Astrocyte (in vitro differentiated cells and primary cell): ENCODE results near the gene THNSL1. TPM values are rescaled to one million over a fixed set of nuclear protein-coding genes. Genes with fewer than 3 reads are reported as not detected.
A peak's percentile ranks its signal among the peaks of the same experiment; 100 is the strongest.
"Not testable (repeated sequence)": the region's sequence is repeated elsewhere in the genome, so short reads cannot be mapped to it uniquely, and the experiment has no call there.

ENCODE experiments used
- DNase-seq: peaks from one replicate; pipeline ENCODE4 v3.0.0-alpha.2; 2010; ENCODE audit warnings: low read depth
- FAIRE-seq: peaks from 2 replicates; lab custom pipeline; 2011; peaks lifted over from hg19 to GRCh38; lab: Jason Lieb, UNC
- H2AFZ ChIP-seq: 2 replicates; pipeline ENCODE4 v1.6.0; 2012; ENCODE audit warnings: low read depth, low read length, inconsistent platforms
- H3K27ac ChIP-seq: 2 replicates; pipeline ENCODE4 v1.5.1; 2011; ENCODE audit warnings: low read depth, low read length, inconsistent platforms
- H3K27me3 ChIP-seq: 2 replicates; pipeline ENCODE4 v1.6.0; 2011; ENCODE audit warnings: low read length, inconsistent platforms; ENCODE audit not compliant: insufficient read depth
- H3K36me3 ChIP-seq: 2 replicates; pipeline ENCODE4 v1.5.1; 2011; ENCODE audit warnings: low read length, inconsistent platforms; ENCODE audit not compliant: insufficient read depth
- H3K4me1 ChIP-seq: 2 replicates; pipeline ENCODE4 v1.5.1; 2011; ENCODE audit warnings: low read length, inconsistent platforms; ENCODE audit not compliant: insufficient read depth
- H3K4me2 ChIP-seq: 2 replicates; pipeline ENCODE4 v1.6.0; 2012; ENCODE audit warnings: low read length, inconsistent platforms
- H3K4me3 ChIP-seq: 2 replicates; pipeline ENCODE4 v1.5.1; 2011; ENCODE audit warnings: low read depth, mild to moderate bottlenecking, low read length, inconsistent platforms; ENCODE audit not compliant: insufficient read depth
- H3K79me2 ChIP-seq: 2 replicates; pipeline ENCODE4 v1.6.0; 2012; ENCODE audit warnings: mild to moderate bottlenecking, low read length, inconsistent platforms; ENCODE audit not compliant: insufficient read depth
- H3K9ac ChIP-seq: 2 replicates; pipeline ENCODE4 v1.6.0; 2012; ENCODE audit warnings: mild to moderate bottlenecking, low read length, inconsistent platforms
- H3K9me3 ChIP-seq: 2 replicates; pipeline ENCODE4 v1.5.1; 2012; ENCODE audit warnings: low read depth, mild to moderate bottlenecking, low read length, inconsistent platforms; ENCODE audit not compliant: insufficient read depth
- H4K20me1 ChIP-seq: 2 replicates; pipeline ENCODE4 v1.6.0; 2012; ENCODE audit warnings: low read length, inconsistent platforms; ENCODE audit not compliant: insufficient read depth
- H3K27ac Mint-ChIP-seq: one replicate; pipeline ENCODE4 v1.8.0; 2021; ENCODE audit warnings: mild to moderate bottlenecking, mixed read lengths; ENCODE audit not compliant: unreplicated experiment
- H3K27me3 Mint-ChIP-seq: one replicate; pipeline ENCODE4 v1.8.0; 2021; ENCODE audit warnings: low read depth, mixed read lengths; ENCODE audit not compliant: unreplicated experiment
- H3K36me3 Mint-ChIP-seq: one replicate; pipeline ENCODE4 v1.8.0; 2021; ENCODE audit warnings: low read depth, mixed read lengths; ENCODE audit not compliant: unreplicated experiment
- H3K4me1 Mint-ChIP-seq: one replicate; pipeline ENCODE4 v1.8.0; 2021; ENCODE audit warnings: low read depth, mixed read lengths; ENCODE audit not compliant: unreplicated experiment
- H3K4me3 Mint-ChIP-seq: one replicate; pipeline ENCODE4 v1.8.0; 2021; ENCODE audit warnings: mild to moderate bottlenecking, moderate library complexity, mixed read lengths; ENCODE audit not compliant: unreplicated experiment
- H3K9me3 Mint-ChIP-seq: one replicate; pipeline ENCODE4 v1.8.0; 2021; ENCODE audit warnings: mild to moderate bottlenecking, mixed read lengths; ENCODE audit not compliant: unreplicated experiment
- EZH2 ChIP-seq: IDR thresholded peaks from 2 replicates; pipeline ENCODE4 v1.6.1; 2012; ENCODE audit warnings: mild to moderate bottlenecking, low read length, inconsistent platforms; ENCODE audit not compliant: insufficient read depth
- total RNA-seq: library from RNA; stranded (reverse); gene quantifications from 2 replicates; pipeline ENCODE4 v1.2.1, GENCODE V29; 2021
- TF ChIP-seq, protein P1 (sequence below): IDR thresholded peaks from 2 replicates; pipeline ENCODE4 v1.5.1; 2011; ENCODE audit warnings: low read depth, mild to moderate bottlenecking, inconsistent platforms, low read length, moderate library complexity; ENCODE audit not compliant: insufficient read depth

Gene THNSL1
- total RNA-seq, 1 donor from 2014 or later: 2.7 TPM

DNA sequence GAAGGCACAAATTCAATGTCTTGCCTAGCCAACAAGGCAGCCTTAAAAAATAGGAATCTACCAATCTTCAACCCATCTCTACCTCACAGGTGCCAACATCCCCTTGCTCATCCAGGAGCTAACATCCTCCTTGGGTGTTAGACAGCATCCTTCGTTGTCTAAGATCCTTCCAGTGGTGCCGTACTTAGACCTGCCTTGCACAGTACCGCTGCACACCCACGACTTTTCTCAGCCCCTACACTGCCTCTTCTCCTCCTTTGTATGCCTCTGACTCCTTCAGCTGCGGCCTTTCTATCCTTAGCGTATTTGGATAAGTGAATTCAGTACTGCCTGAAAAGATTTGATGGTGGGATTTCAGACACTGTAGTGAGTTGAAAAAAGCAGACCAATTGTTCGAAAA is 48.1 kb upstream of the THNSL1 start:
- H3K9me3 Mint-ChIP-seq: peaks cover 3% of the 10 kb centered on the region
- TF ChIP-seq, protein P1, sequence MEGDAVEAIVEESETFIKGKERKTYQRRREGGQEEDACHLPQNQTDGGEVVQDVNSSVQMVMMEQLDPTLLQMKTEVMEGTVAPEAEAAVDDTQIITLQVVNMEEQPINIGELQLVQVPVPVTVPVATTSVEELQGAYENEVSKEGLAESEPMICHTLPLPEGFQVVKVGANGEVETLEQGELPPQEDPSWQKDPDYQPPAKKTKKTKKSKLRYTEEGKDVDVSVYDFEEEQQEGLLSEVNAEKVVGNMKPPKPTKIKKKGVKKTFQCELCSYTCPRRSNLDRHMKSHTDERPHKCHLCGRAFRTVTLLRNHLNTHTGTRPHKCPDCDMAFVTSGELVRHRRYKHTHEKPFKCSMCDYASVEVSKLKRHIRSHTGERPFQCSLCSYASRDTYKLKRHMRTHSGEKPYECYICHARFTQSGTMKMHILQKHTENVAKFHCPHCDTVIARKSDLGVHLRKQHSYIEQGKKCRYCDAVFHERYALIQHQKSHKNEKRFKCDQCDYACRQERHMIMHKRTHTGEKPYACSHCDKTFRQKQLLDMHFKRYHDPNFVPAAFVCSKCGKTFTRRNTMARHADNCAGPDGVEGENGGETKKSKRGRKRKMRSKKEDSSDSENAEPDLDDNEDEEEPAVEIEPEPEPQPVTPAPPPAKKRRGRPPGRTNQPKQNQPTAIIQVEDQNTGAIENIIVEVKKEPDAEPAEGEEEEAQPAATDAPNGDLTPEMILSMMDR: no peak
- no peak for TF ChIP-seq EZH2
- H3K79me2 ChIP-seq: no peaks in the 10 kb centered on the region
- no peak overlapping the region for H2AFZ ChIP-seq
- peaks cover 2% of the 10 kb centered on the region for H3K4me1 Mint-ChIP-seq
- FAIRE-seq (no peak), DNase-seq (no peak)
- H3K27me3 ChIP-seq: no peaks in the 10 kb centered on the region
- no peak overlapping the region for H3K4me2 ChIP-seq
- H3K4me1 ChIP-seq: no peaks in the 10 kb centered on the region
- no peak overlapping the region for H3K27ac ChIP-seq
- no peaks in the 10 kb centered on the region for H4K20me1 ChIP-seq
- no peak overlapping the region for H3K27ac Mint-ChIP-seq
- no peaks in the 10 kb centered on the region for H3K36me3 Mint-ChIP-seq
- H3K27me3 Mint-ChIP-seq: no peaks in the 10 kb centered on the region
- no peak overlapping the region for H3K4me3 ChIP-seq
- H3K4me3 Mint-ChIP-seq: peak overlapping the region; percentile 34
- H3K36me3 ChIP-seq: no peaks in the 10 kb centered on the region
- no peak overlapping the region for H3K9ac ChIP-seq
- H3K9me3 ChIP-seq: no peaks in the 10 kb centered on the region

GRCh38 chr10:24968951-24969350 is 47.5 kb upstream of the THNSL1 start:
- not testable (repeated sequence) for H3K4me3 Mint-ChIP-seq, H3K27ac Mint-ChIP-seq, H3K36me3 Mint-ChIP-seq, H3K9me3 Mint-ChIP-seq, H3K4me1 Mint-ChIP-seq, H3K27me3 Mint-ChIP-seq, H2AFZ ChIP-seq, H3K79me2 ChIP-seq, H3K9me3 ChIP-seq, H3K27me3 ChIP-seq, H3K27ac ChIP-seq, H3K36me3 ChIP-seq, H4K20me1 ChIP-seq, H3K4me3 ChIP-seq, FAIRE-seq, H3K4me1 ChIP-seq, DNase-seq, H3K4me2 ChIP-seq, H3K9ac ChIP-seq

- no peak for FAIRE-seq
- H3K27me3 ChIP-seq: no peaks in the 10 kb centered on the region
- H3K4me1 Mint-ChIP-seq: peaks cover 2% of the 10 kb centered on the region
These were observed 46.6 kb upstream of the THNSL1 start for GRCh38 chr10:24969841-24970281.

More at GRCh38 chr10:24969841-24970281, 46.6 kb upstream of the THNSL1 start:
- H3K4me3 ChIP-seq: no peak overlapping the region
- H3K36me3 ChIP-seq: no peaks in the 10 kb centered on the region
- no peaks in the 10 kb centered on the region for H3K79me2 ChIP-seq
- no peak overlapping the region for H2AFZ ChIP-seq
- no peak for DNase-seq
- no peaks in the 10 kb centered on the region for H3K4me1 ChIP-seq
- H3K9me3 ChIP-seq: no peaks in the 10 kb centered on the region
- no peaks in the 10 kb centered on the region for H3K36me3 Mint-ChIP-seq
- no peak overlapping the region for H3K27ac Mint-ChIP-seq
- TF ChIP-seq, protein P1: no peak
- TF ChIP-seq EZH2: no peak
- no peak overlapping the region for H3K27ac ChIP-seq
- H3K27me3 Mint-ChIP-seq: no peaks in the 10 kb centered on the region
- H3K4me3 Mint-ChIP-seq: no peak overlapping the region
- H4K20me1 ChIP-seq: no peaks in the 10 kb centered on the region
- H3K9ac ChIP-seq: no peak overlapping the region
- H3K4me2 ChIP-seq: no peak overlapping the region
- H3K9me3 Mint-ChIP-seq: peaks cover 3% of the 10 kb centered on the region
